CD4-positive, alpha-beta T cell treated with Interleukin-15 for 4 hours (primary cell): ENCODE measurements around the gene RHOT1.
"Not testable (repeated sequence)": the region's sequence is repeated elsewhere in the genome, so short reads cannot be mapped to it uniquely, and the experiment has no call there.

Experiments used
- DNase-seq: peaks from one replicate; pipeline ENCODE4 v3.0.0-alpha.2; 2020; ENCODE audit warnings: low spot score

The RHOT1 gene

GRCh38 chr17:32142038-32142856 lies at the start of gene RHOT1:
Gene RHOT1 (plus strand): TSS chr17:32142502. CDS start chr17:32142693, 191 bp downstream.
- DNase-seq = peak; percentile 76

- no peak for DNase-seq
These were observed 42.6 kb upstream of the RHOT1 start for GRCh38 chr17:32099686-32100085.

GRCh38 chr17:32100323-32100722 lies 42.0 kb upstream of the RHOT1 start:
- DNase-seq = not testable (repeated sequence)

- no peak for DNase-seq
These were observed 41.2 kb upstream of the RHOT1 start for GRCh38 chr17:32100971-32101631.

DNA sequence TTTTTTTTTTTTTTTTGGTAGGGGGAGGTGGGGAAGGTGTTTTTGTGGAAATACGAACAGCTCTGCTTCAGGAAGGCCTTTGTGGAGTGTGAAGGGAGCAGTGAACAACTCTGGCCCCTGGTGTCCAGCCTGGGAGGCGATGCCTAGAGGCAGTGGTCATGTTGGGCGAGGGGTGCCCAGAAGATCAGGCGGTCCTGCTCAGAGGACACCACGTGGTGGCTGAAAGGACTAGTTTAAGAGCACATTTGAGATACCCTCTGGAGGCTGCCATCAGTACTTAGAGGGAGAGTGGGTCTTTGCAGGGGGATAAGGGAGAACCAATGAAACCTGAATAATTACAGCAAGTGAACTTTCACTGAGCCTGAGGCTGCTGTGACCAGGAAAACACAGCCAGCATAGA lies 40.1 kb upstream of the RHOT1 start:
- no peak for DNase-seq

GRCh38 chr17:32102646-32103186 lies 39.6 kb upstream of the RHOT1 start:
- DNase-seq = no peak

GRCh38 chr17:32103476-32104113 lies 38.7 kb upstream of the RHOT1 start:
- no peak for DNase-seq

DNA sequence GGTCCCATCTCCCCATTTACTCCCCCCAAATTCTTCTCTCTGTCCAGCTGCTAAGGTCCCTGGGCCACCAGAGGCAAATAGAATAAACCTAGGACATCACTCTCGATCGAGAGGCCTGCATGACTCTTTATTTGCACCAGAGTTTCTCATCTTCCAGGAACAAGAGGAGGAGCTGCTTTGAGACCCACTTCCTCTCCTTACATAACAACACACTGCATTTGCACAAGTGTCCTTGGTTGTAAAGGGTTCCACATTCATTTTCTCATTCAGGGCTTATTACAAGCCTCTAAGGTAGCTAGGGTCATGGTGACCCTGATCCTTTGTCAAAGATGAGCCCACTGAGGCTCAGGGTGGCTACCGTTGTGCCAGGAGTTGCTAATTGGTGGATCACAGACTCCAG lies 38.1 kb upstream of the RHOT1 start:
- no peak for DNase-seq

DNA sequence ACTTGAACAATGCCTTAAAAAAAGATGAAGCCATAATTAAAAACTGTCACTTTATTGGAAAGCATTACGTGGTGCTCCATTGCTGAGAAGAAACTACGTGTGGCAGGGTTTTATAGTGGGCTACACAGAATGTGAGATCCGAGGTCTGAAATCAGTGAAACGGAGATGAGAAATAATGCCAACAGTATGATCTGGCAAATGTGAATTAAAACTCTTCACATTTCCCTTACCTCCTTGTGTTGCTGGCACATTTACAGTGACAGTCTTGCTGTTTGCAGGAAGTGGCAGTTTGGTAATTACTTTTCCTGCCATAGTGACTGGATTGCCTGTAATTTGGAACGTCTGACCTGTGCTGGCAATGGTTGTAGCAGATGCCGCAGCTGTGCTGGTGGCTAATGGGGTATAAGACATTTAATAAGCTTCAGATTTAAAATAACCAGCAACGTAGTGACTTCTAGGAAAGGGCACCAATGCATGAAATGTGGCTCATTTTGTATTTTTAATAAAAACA lies 35.8 kb upstream of the RHOT1 start:
- not testable (repeated sequence) for DNase-seq

GRCh38 chr17:32107194-32107593 lies 35.1 kb upstream of the RHOT1 start:
- not testable (repeated sequence) for DNase-seq

GRCh38 chr17:32110596-32110995 lies 31.7 kb upstream of the RHOT1 start:
- no peak for DNase-seq

- peak; percentile 30 for DNase-seq
These were observed 31.0 kb upstream of the RHOT1 start for GRCh38 chr17:32111141-32111771.

- DNase-seq = no peak
These were observed 29.9 kb upstream of the RHOT1 start for GRCh38 chr17:32112416-32112815.

- no peak for DNase-seq
These were observed 27.8 kb upstream of the RHOT1 start for GRCh38 chr17:32114536-32114935.

DNA sequence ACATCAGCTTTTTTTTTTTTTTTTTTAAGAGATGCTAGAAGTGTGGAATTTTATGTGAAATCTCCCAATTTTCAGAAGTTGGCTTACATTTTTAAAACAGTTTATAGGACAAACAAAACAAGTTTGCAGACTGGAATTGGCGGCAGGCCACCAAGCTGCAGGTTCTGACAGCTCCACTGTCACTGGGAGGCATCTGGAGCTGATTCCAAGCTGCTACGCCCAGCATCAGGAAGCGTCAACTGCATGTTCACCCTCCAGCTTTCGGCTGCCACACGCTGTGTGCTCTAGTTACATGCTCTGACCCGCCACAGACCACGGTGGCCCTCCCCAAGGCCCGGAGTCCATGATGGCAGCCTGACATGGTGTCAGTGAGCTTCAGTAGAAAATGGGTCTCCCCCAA lies 26.8 kb upstream of the RHOT1 start:
- not testable (repeated sequence) for DNase-seq

DNA sequence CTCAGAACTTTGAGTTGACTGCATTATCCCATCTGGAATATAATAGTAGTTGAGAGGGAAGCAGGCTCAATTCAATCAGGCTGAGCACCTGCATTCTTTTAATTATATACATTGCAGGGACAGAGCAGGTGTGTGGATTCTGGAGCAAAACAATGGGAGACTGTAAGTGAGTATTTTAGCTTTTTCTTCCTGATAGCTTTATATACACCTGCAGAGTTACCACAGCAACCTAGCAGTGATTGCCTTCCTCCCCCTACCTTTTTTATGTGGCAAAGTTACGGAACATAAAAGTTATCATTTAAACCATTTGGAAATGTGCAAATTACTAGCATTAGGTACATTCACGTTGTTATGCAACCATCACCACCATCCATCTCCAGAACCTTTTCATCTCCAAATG lies 25.4 kb upstream of the RHOT1 start:
- no peak for DNase-seq

GRCh38 chr17:32117399-32117798 lies 24.9 kb upstream of the RHOT1 start:
- no peak for DNase-seq

- DNase-seq = not testable (repeated sequence)
These were observed 24.2 kb upstream of the RHOT1 start for GRCh38 chr17:32118088-32118487.

DNA sequence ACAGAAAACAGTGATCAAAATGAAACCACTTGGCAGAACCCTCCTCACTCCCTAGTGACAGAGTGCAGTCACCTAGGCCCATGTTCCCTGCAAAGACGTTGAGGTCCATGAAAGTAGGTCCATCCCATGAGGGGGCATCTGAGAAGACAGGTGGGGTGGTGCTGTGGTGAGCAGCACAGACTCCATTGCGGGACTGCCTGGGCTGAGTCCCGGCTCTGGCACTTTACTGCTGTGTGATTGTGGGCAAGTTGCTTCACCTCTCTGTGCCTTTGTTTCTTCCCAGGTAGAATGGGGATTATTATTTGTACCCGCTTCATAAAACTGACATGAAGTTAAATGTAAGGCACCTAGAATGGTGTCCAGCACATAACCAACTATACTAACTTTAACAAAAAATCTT lies 23.5 kb upstream of the RHOT1 start:
- no peak for DNase-seq

DNA sequence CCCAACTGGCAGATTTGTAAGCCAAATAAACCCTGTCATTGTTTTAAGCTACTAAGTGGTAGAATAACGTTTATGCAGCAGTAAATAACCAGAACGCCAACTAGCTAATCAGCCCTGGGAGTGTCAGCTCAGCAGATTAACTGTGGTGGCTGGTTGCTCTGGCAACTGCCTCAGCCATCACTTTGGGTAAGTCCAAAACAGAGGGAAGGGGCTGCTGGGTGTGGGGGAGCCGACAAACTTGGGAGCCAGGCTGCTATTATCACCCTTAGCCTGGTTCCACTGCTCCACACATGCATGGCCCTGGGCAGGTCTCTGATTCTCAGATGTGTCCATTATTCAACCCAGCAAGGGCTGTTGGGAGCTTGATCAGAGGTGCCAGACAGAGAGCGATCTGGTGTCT lies 22.2 kb upstream of the RHOT1 start:
- DNase-seq = no peak

DNA sequence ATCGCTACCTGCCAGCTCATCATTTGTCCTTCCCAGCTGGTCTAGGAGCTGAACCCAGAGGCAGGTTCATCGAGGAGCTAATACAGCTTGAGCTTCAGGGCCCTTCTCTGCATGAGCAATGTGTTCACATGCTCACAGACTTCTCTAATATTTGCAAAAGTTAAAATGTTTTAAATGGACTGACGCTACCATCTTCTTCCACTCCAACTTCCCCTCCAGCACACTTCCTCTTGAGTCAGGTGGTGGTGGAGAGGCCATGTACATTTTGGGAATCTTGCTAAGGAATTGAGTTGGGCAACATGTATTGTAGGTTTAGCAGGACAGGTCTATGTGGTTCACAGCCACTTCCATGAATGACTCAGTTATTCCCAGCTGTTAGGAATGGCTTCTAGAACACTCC lies 21.6 kb upstream of the RHOT1 start:
- no peak for DNase-seq

GRCh38 chr17:32123782-32124181 lies 18.5 kb upstream of the RHOT1 start:
- DNase-seq = no peak
